ENCODE data around the gene STOML1. TPM values are rescaled to one million over a fixed set of nuclear protein-coding genes. Genes with fewer than 3 reads are reported as not detected.

The STOML1 gene
- total and polyA plus RNA-seq, 3 donors from 2014 or later, result 18.2 to 25.6 (median 20.1) TPM

GRCh38 chr15:73928971-73929627, 63.0 kb downstream of the STOML1 start:
- Histone ChIP-seq H3K27ac (no peak overlapping the region), H3K9me3 (no peaks in the 10 kb centered on the region), H3K36me3 (ENCODE audit: low read depth, missing control alignments) (no peaks in the 10 kb centered on the region), H3K4me1 (peaks cover 16% of the 10 kb centered on the region), H3K27me3 (no peaks in the 10 kb centered on the region), H3K4me3 (no peak overlapping the region)
- no peak for DNase-seq
- 51 to 72% methylated on average over 4 to 5 of the region's 5 CpGs for WGBS, 2 donors
- intact Hi-C loops (cut with DNase I; ENCODE audit: low total_unique reads), result no loop called here
- TF ChIP-seq CTCF (IDR thresholded peaks at IDR 0.05), result no peak

Other genes with a start within 250 kb of the STOML1 start
- 10 to 100 TPM in 1 of 2 donors, 1 to 10 TPM in 1; 8.9 to 15.9 TPM for gene INSYN1, start 238.9 kb downstream of the STOML1 start, total RNA-seq
- 18.9 TPM for gene INSYN1, start 238.9 kb downstream of the STOML1 start, polyA plus RNA-seq (ENCODE audit: insufficient read depth, low read depth, low replicate concordance)
- 10 to 100 TPM; 17.9 to 47.6 TPM for gene TBC1D21, start 118.7 kb downstream of the STOML1 start, total RNA-seq
- gene TBC1D21, start 118.7 kb downstream of the STOML1 start, polyA plus RNA-seq (ENCODE audit: insufficient read depth, low read depth, low replicate concordance), result 80.2 TPM
- gene LOXL1, start 65.8 kb downstream of the STOML1 start, total RNA-seq, result 10 to 100 TPM; 13.9 to 14.9 TPM
- 56.8 TPM for gene LOXL1, start 65.8 kb downstream of the STOML1 start, polyA plus RNA-seq (ENCODE audit: insufficient read depth, low read depth, low replicate concordance)
- 10 to 100 TPM; 53.9 to 59.5 TPM for gene PML, start 2.4 kb upstream of the STOML1 start, total RNA-seq
- gene PML, start 2.4 kb upstream of the STOML1 start, polyA plus RNA-seq (ENCODE audit: insufficient read depth, low read depth, low replicate concordance), result 20.9 TPM
- gene GOLGA6A, start 90.3 kb upstream of the STOML1 start, total RNA-seq, result 10 to 100 TPM; 32.4 to 42.4 TPM
- 24.6 TPM for gene GOLGA6A, start 90.3 kb upstream of the STOML1 start, polyA plus RNA-seq (ENCODE audit: insufficient read depth, low read depth, low replicate concordance)
- gene ISLR2, start 138.3 kb upstream of the STOML1 start, total RNA-seq, result 10 to 100 TPM; 12.8 to 17.7 TPM
- gene ISLR2, start 138.3 kb upstream of the STOML1 start, polyA plus RNA-seq (ENCODE audit: insufficient read depth, low read depth, low replicate concordance), result 26.1 TPM
- gene ISLR, start 181.4 kb upstream of the STOML1 start, total RNA-seq, result 10 to 100 TPM; 24.0 to 39.5 TPM
- 73.7 TPM for gene ISLR, start 181.4 kb upstream of the STOML1 start, polyA plus RNA-seq (ENCODE audit: insufficient read depth, low read depth, low replicate concordance)
- 1 to 10 TPM; 4.1 to 9.3 TPM for gene STRA6, start 210.5 kb upstream of the STOML1 start, total RNA-seq
- 14.1 TPM for gene STRA6, start 210.5 kb upstream of the STOML1 start, polyA plus RNA-seq (ENCODE audit: insufficient read depth, low read depth, low replicate concordance)
- 10 to 100 TPM; 11.6 to 18.5 TPM for gene CCDC33, start 244.0 kb upstream of the STOML1 start, total RNA-seq
- 41.3 TPM for gene CCDC33, start 244.0 kb upstream of the STOML1 start, polyA plus RNA-seq (ENCODE audit: insufficient read depth, low read depth, low replicate concordance)